HepG2 (cell line): ENCODE results near the gene ACAP3. TPM values are rescaled to one million over a fixed set of nuclear protein-coding genes. Genes with fewer than 3 reads are reported as not detected.

Source experiments
- ELF1 ChIP-seq: sonication (generic); formaldehyde crosslinking; IDR thresholded peaks from 2 replicates; pipeline ENCODE4 v1.4.0; 2020; ENCODE audit warnings: missing genetic modification reagents
- FOSL2 ChIP-seq: sonication (generic); formaldehyde crosslinking; IDR thresholded peaks from 2 replicates; pipeline ENCODE4 v1.4.0; 2020; ENCODE audit warnings: missing genetic modification reagents
- HDAC2 ChIP-seq: sonication (generic); formaldehyde crosslinking; IDR thresholded peaks from 2 replicates; pipeline ENCODE4 v1.4.0; 2020; ENCODE audit warnings: missing genetic modification reagents
- KDM3A ChIP-seq: IDR thresholded peaks from 2 replicates; pipeline ENCODE4 v1.6.1; 2018; ENCODE audit warnings: low read depth, missing compliant biosample characterization
- KDM6A ChIP-seq: IDR thresholded peaks from 2 replicates; pipeline ENCODE4 v1.6.1; 2016; ENCODE audit warnings: low read depth
- MBNL3 ChIP-seq: fragments of 250-450 bp; sonication (Bioruptor Pico); conservative IDR thresholded peaks from 2 replicates; pipeline ENCODE4 v1.8.0; 2022; ENCODE audit warnings: mild to moderate bottlenecking, inconsistent platforms
- NFRKB ChIP-seq: fragments of 450-650 bp; IDR thresholded peaks from 2 replicates; pipeline ENCODE4 v1.6.1; 2017
- NFYB ChIP-seq: sonication (generic); formaldehyde crosslinking; IDR thresholded peaks from 2 replicates; pipeline ENCODE4 v1.4.0; 2020; ENCODE audit warnings: missing genetic modification reagents
- POLR2AphosphoS5 ChIP-seq: IDR thresholded peaks from 2 replicates; pipeline ENCODE4 v1.6.1; 2012; ENCODE audit warnings: low read depth, low read length
- U2AF2 ChIP-seq: fragments of 200-400 bp; formaldehyde crosslinking; IDR thresholded peaks from 2 replicates; pipeline ENCODE4 v1.6.1; 2017; ENCODE audit warnings: low read depth, mild to moderate bottlenecking, low read length
- ZKSCAN5 ChIP-seq: sonication (generic); formaldehyde crosslinking; IDR thresholded peaks from 2 replicates; pipeline ENCODE4 v1.5.1; 2020; ENCODE audit warnings: mild to moderate bottlenecking, missing genetic modification reagents
- ZNF121 ChIP-seq: sonication (generic); formaldehyde crosslinking; IDR thresholded peaks from 2 replicates; pipeline ENCODE4 v1.5.0; 2020; ENCODE audit warnings: mild to moderate bottlenecking, missing genetic modification reagents
- ZNF225 ChIP-seq: sonication (generic); formaldehyde crosslinking; IDR thresholded peaks from 2 replicates; pipeline ENCODE4 v1.4.0; 2020; ENCODE audit warnings: mild to moderate bottlenecking, missing genetic modification reagents
- ZNF331 ChIP-seq: sonication (generic); formaldehyde crosslinking; IDR thresholded peaks from 2 replicates; pipeline ENCODE4 v1.4.0; 2020; ENCODE audit warnings: missing genetic modification reagents
- ZNF362 ChIP-seq: sonication (generic); formaldehyde crosslinking; IDR thresholded peaks from 2 replicates; pipeline ENCODE4 v1.4.0; 2020; ENCODE audit warnings: missing genetic modification reagents, mild to moderate bottlenecking, borderline replicate concordance
- ZNF441 ChIP-seq: sonication (generic); formaldehyde crosslinking; IDR thresholded peaks from 2 replicates; pipeline ENCODE4 v1.7.0; 2021; ENCODE audit warnings: missing genetic modification reagents, borderline replicate concordance
- ZNF546 ChIP-seq: sonication (generic); formaldehyde crosslinking; conservative IDR thresholded peaks from 2 replicates; pipeline ENCODE4 v1.8.1; 2023; ENCODE audit warnings: mild to moderate bottlenecking, missing genetic modification reagents
- ZNF746 ChIP-seq: sonication (generic); formaldehyde crosslinking; IDR thresholded peaks from 2 replicates; pipeline ENCODE4 v1.8.0; 2022; ENCODE audit warnings: mild to moderate bottlenecking, missing genetic modification reagents
- polyA plus RNA-seq, 8 experiments: library from polyadenylated mRNA; depleted of rRNA in 3 of 8; stranded (reverse) in 7 of 8; unstranded in 1 of 8; fragments of >200 nt; fragmentation: Illumina TruSeq in 4 of 8; extraction: Trizol in 4 of 8; gene quantifications; 2 replicates each; pipeline versions ENCODE4 v1.2.1 to v1.2.3, GENCODE V29; 2011 to 2016; ENCODE audit warnings: low read depth in 4 of 8, missing spikeins in 1 of 8, mixed read lengths in 1 of 8; ENCODE audit not compliant: insufficient read depth in 1 of 8
- total RNA-seq, 5 experiments: library from RNA; depleted of rRNA; stranded (reverse); fragments of >200 nt; fragmentation: Illumina TruSeq; extraction: Trizol; gene quantifications; 2 replicates each; pipeline ENCODE4 v1.2.3, GENCODE V29; 2016; ENCODE audit warnings: low read depth in 1 of 5
- TF ChIP-seq, protein P1 (sequence below): sonication (generic); formaldehyde crosslinking; IDR thresholded peaks from 2 replicates; pipeline ENCODE4 v1.8.1; 2022; ENCODE audit warnings: low read depth, mild to moderate bottlenecking, missing genetic modification reagents
- TF ChIP-seq, protein P2 (sequence below): IDR thresholded peaks from 2 replicates; pipeline ENCODE4 v1.6.1; 2016; ENCODE audit warnings: missing compliant biosample characterization, missing genetic modification reagents, borderline replicate concordance

ACAP3 gene
- total and polyA plus RNA-seq, 2 of the 13 experiments (the other 11 are each of a cell fraction or from before 2014, with no cell fraction given): 29.4 to 50.8 TPM

GRCh38 chr1:1281533-1282321 is 26.0 kb downstream of the ACAP3 start (continued):
- TF ChIP-seq, protein P1, sequence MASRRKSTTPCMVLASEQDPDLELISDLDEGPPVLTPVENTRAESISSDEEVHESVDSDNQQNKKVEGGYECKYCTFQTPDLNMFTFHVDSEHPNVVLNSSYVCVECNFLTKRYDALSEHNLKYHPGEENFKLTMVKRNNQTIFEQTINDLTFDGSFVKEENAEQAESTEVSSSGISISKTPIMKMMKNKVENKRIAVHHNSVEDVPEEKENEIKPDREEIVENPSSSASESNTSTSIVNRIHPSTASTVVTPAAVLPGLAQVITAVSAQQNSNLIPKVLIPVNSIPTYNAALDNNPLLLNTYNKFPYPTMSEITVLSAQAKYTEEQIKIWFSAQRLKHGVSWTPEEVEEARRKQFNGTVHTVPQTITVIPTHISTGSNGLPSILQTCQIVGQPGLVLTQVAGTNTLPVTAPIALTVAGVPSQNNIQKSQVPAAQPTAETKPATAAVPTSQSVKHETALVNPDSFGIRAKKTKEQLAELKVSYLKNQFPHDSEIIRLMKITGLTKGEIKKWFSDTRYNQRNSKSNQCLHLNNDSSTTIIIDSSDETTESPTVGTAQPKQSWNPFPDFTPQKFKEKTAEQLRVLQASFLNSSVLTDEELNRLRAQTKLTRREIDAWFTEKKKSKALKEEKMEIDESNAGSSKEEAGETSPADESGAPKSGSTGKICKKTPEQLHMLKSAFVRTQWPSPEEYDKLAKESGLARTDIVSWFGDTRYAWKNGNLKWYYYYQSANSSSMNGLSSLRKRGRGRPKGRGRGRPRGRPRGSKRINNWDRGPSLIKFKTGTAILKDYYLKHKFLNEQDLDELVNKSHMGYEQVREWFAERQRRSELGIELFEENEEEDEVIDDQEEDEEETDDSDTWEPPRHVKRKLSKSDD (CRISPR knock-in tag): no peak
- TF ChIP-seq FOSL2 (peak; percentile 18), KDM3A (peak; percentile 84; the same call in 1 of the 2 replicates), ELF1 (CRISPR knock-in tag) (peak; percentile 54; the same call in 1 of the 2 replicates), ZKSCAN5 (CRISPR knock-in tag) (no peak), KDM6A (peak; percentile 78), ZNF331 (CRISPR knock-in tag) (0 out of 2 replicates have a peak, but pooled peaks have one; percentile 10), NFRKB (no peak), NFYB (CRISPR knock-in tag) (no peak; the same call in 1 of the 2 replicates), ZNF362 (CRISPR knock-in tag) (no peak), ZNF546 (CRISPR knock-in tag) (no peak; the same call in 1 of the 2 replicates), MBNL3 (CRISPR knock-in tag) (no peak), POLR2AphosphoS5 (peak; percentile 30; the same call in 1 of the 2 replicates), U2AF2 (no peak), ZNF746 (CRISPR knock-in tag) (peak; percentile 89), HDAC2 (CRISPR knock-in tag) (peak; percentile 53), ZNF441 (CRISPR knock-in tag) (0 out of 2 replicates have a peak, but pooled peaks have one; percentile 17), ZNF121 (CRISPR knock-in tag) (peak; percentile 70), ZNF225 (0 out of 2 replicates have a peak, but pooled peaks have one; percentile 28)
- TF ChIP-seq, protein P2, sequence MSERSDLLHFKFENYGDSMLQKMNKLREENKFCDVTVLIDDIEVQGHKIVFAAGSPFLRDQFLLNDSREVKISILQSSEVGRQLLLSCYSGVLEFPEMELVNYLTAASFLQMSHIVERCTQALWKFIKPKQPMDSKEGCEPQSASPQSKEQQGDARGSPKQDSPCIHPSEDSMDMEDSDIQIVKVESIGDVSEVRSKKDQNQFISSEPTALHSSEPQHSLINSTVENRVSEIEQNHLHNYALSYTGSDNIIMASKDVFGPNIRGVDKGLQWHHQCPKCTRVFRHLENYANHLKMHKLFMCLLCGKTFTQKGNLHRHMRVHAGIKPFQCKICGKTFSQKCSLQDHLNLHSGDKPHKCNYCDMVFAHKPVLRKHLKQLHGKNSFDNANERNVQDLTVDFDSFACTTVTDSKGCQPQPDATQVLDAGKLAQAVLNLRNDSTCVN: no peak
